ENCODE data around the gene HSPA12A.

Gene HSPA12A

GRCh38 chr10:116769791-116770190, 27.4 kb upstream of the HSPA12A start:
- no peak for DNase-seq
- Histone ChIP-seq H3K4me3 (ENCODE audit: control insufficient read depth in 1 of 7, extremely low read depth in 1 of 7, insufficient read depth in 4 of 7, low read depth in 2 of 7, low read length in 6 of 7) (no peak overlapping the region), H3K36me3 (ENCODE audit: control insufficient read depth in 4 of 4, insufficient read depth in 4 of 4, low read length in 3 of 4) (no peaks in the 10 kb centered on the region), H3K9me3 (ENCODE audit: control extremely low read depth in 1 of 5, control insufficient read depth in 4 of 5, insufficient read depth in 2 of 5, low read depth in 1 of 5, low read length in 4 of 5) (peaks cover 0 to 4% (median 3%) of the 10 kb centered on the region in 5 experiments), H3K4me1 (ENCODE audit: control extremely low read depth in 1 of 4, control insufficient read depth in 4 of 4, insufficient read depth in 4 of 4, low read length in 3 of 4) (no peaks in the 10 kb centered on the region), H3K27me3 (replicated peaks in 2 of 5; ENCODE audit: control insufficient read depth in 4 of 5, insufficient read depth in 5 of 5, low read length in 4 of 5) (peaks cover 5 to 41% (median 6%) of the 10 kb centered on the region in 5 experiments), H3K27ac (ENCODE audit: insufficient read depth in 1 of 2, low read depth in 1 of 2, low read length in 2 of 2, poor library complexity in 1 of 2, severe bottlenecking in 2 of 2) (no peak overlapping the region)
- POLR2A ChIA-PET = no interaction called here
- WGBS (ENCODE audit: insufficient coverage) = 100% methylated on average over 8 of the region's 8 CpGs
- CTCF ChIA-PET = interaction anchor here (0.7 to 1.2 kb wide), 2 partner anchors 18 to 449 kb away, joined by 3 read pairs; no protein-coding TSS in a partner anchor

- ChIA-PET POLR2A (no interaction called here), CTCF (interaction anchor here (0.7 to 1.2 kb wide), 2 partner anchors 19 to 450 kb away, joined by 3 read pairs; no protein-coding TSS in a partner anchor)
- Histone ChIP-seq H3K9me3 (ENCODE audit: control extremely low read depth in 1 of 5, control insufficient read depth in 4 of 5, insufficient read depth in 2 of 5, low read depth in 1 of 5, low read length in 4 of 5) (peaks cover 0 to 5% (median 4%) of the 10 kb centered on the region in 5 experiments), H3K4me1 (ENCODE audit: control extremely low read depth in 1 of 4, control insufficient read depth in 4 of 4, insufficient read depth in 4 of 4, low read length in 3 of 4) (no peaks in the 10 kb centered on the region), H3K27me3 (replicated peaks in 2 of 5; ENCODE audit: control insufficient read depth in 4 of 5, insufficient read depth in 5 of 5, low read length in 4 of 5) (peaks cover 5 to 42% (median 7%) of the 10 kb centered on the region in 5 experiments), H3K36me3 (ENCODE audit: control insufficient read depth in 4 of 4, insufficient read depth in 4 of 4, low read length in 3 of 4) (no peaks in the 10 kb centered on the region), H3K27ac (ENCODE audit: insufficient read depth in 1 of 2, low read depth in 1 of 2, low read length in 2 of 2, poor library complexity in 1 of 2, severe bottlenecking in 2 of 2) (no peak overlapping the region), H3K4me3 (ENCODE audit: control insufficient read depth in 1 of 7, extremely low read depth in 1 of 7, insufficient read depth in 4 of 7, low read depth in 2 of 7, low read length in 6 of 7) (no peak overlapping the region)
- WGBS (ENCODE audit: insufficient coverage) = 94% methylated on average over 5 of the region's 7 CpGs
- DNase-seq = no peak
Measured at GRCh38 chr10:116769368-116769767, 27.0 kb upstream of the HSPA12A start.

- peaks cover 0 to 5% (median 4%) of the 10 kb centered on the region in 5 experiments for H3K9me3 ChIP-seq (ENCODE audit: control extremely low read depth in 1 of 5, control insufficient read depth in 4 of 5, insufficient read depth in 2 of 5, low read depth in 1 of 5, low read length in 4 of 5)
Measured at GRCh38 chr10:116768786-116769185, 26.4 kb upstream of the HSPA12A start.

GRCh38 chr10:116766837-116767634, 24.7 kb upstream of the HSPA12A start:
- WGBS (ENCODE audit: insufficient coverage) = 34% methylated on average over 11 of the region's 13 CpGs
- CTCF ChIA-PET = no interaction called here

More at GRCh38 chr10:116768786-116769185, 26.4 kb upstream of the HSPA12A start:
- no peak overlapping the region for H3K27ac ChIP-seq (ENCODE audit: insufficient read depth in 1 of 2, low read depth in 1 of 2, low read length in 2 of 2, poor library complexity in 1 of 2, severe bottlenecking in 2 of 2)
- H3K36me3 ChIP-seq (ENCODE audit: control insufficient read depth in 4 of 4, insufficient read depth in 4 of 4, low read length in 3 of 4) = no peaks in the 10 kb centered on the region
- WGBS (ENCODE audit: insufficient coverage) = 93% methylated on average over 2 of the region's 4 CpGs
- H3K4me3 ChIP-seq (ENCODE audit: control insufficient read depth in 1 of 7, extremely low read depth in 1 of 7, insufficient read depth in 4 of 7, low read depth in 2 of 7, low read length in 6 of 7) = no peak overlapping the region
- ChIA-PET POLR2A (no interaction called here), CTCF (interaction anchor here (0.6 kb wide), 1 partner anchor 83 kb away, joined by 3 read pairs; no protein-coding TSS in a partner anchor)
- no peaks in the 10 kb centered on the region for H3K4me1 ChIP-seq (ENCODE audit: control extremely low read depth in 1 of 4, control insufficient read depth in 4 of 4, insufficient read depth in 4 of 4, low read length in 3 of 4)
- DNase-seq = no peak
- H3K27me3 ChIP-seq (replicated peaks in 2 of 5; ENCODE audit: control insufficient read depth in 4 of 5, insufficient read depth in 5 of 5, low read length in 4 of 5) = peaks cover 5 to 46% (median 8%) of the 10 kb centered on the region in 5 experiments

GRCh38 chr10:116766241-116766827, 24.0 kb upstream of the HSPA12A start:
- ChIA-PET CTCF (interaction anchor here (1.5 kb wide), 1 partner anchor 21 kb away, joined by 4 read pairs; no protein-coding TSS in a partner anchor), POLR2A (no interaction called here)
- WGBS (ENCODE audit: insufficient coverage) = 90% methylated on average over 4 of the region's 5 CpGs
- H3K4me3 ChIP-seq (ENCODE audit: control insufficient read depth in 1 of 7, extremely low read depth in 1 of 7, insufficient read depth in 4 of 7, low read depth in 2 of 7, low read length in 6 of 7) = no peak overlapping the region
- peaks cover 0 to 5% (median 4%) of the 10 kb centered on the region in 5 experiments for H3K9me3 ChIP-seq (ENCODE audit: control extremely low read depth in 1 of 5, control insufficient read depth in 4 of 5, insufficient read depth in 2 of 5, low read depth in 1 of 5, low read length in 4 of 5)
- DNase-seq = no peak
- no peak overlapping the region for H3K27ac ChIP-seq (ENCODE audit: insufficient read depth in 1 of 2, low read depth in 1 of 2, low read length in 2 of 2, poor library complexity in 1 of 2, severe bottlenecking in 2 of 2)
- peaks cover 5 to 51% (median 8%) of the 10 kb centered on the region in 5 experiments for H3K27me3 ChIP-seq (replicated peaks in 2 of 5; ENCODE audit: control insufficient read depth in 4 of 5, insufficient read depth in 5 of 5, low read length in 4 of 5)
- H3K36me3 ChIP-seq (ENCODE audit: control insufficient read depth in 4 of 4, insufficient read depth in 4 of 4, low read length in 3 of 4) = no peaks in the 10 kb centered on the region
- H3K4me1 ChIP-seq (ENCODE audit: control extremely low read depth in 1 of 4, control insufficient read depth in 4 of 4, insufficient read depth in 4 of 4, low read length in 3 of 4) = no peaks in the 10 kb centered on the region

More at GRCh38 chr10:116766837-116767634, 24.7 kb upstream of the HSPA12A start:
- no peak overlapping the region for H3K27ac ChIP-seq (ENCODE audit: insufficient read depth in 1 of 2, low read depth in 1 of 2, low read length in 2 of 2, poor library complexity in 1 of 2, severe bottlenecking in 2 of 2)
- no peaks in the 10 kb centered on the region for H3K4me1 ChIP-seq (ENCODE audit: control extremely low read depth in 1 of 4, control insufficient read depth in 4 of 4, insufficient read depth in 4 of 4, low read length in 3 of 4)
- no peak overlapping the region for H3K4me3 ChIP-seq (ENCODE audit: control insufficient read depth in 1 of 7, extremely low read depth in 1 of 7, insufficient read depth in 4 of 7, low read depth in 2 of 7, low read length in 6 of 7)
- peaks cover 5 to 51% (median 8%) of the 10 kb centered on the region in 5 experiments for H3K27me3 ChIP-seq (replicated peaks in 2 of 5; ENCODE audit: control insufficient read depth in 4 of 5, insufficient read depth in 5 of 5, low read length in 4 of 5)
- POLR2A ChIA-PET = no interaction called here
- no peak for DNase-seq
- H3K36me3 ChIP-seq (ENCODE audit: control insufficient read depth in 4 of 4, insufficient read depth in 4 of 4, low read length in 3 of 4) = no peaks in the 10 kb centered on the region
- H3K9me3 ChIP-seq (ENCODE audit: control extremely low read depth in 1 of 5, control insufficient read depth in 4 of 5, insufficient read depth in 2 of 5, low read depth in 1 of 5, low read length in 4 of 5) = peaks cover 0 to 5% (median 4%) of the 10 kb centered on the region in 5 experiments

GRCh38 chr10:116765648-116766081, 23.3 kb upstream of the HSPA12A start:
- no peak overlapping the region for H3K27ac ChIP-seq (ENCODE audit: insufficient read depth in 1 of 2, low read depth in 1 of 2, low read length in 2 of 2, poor library complexity in 1 of 2, severe bottlenecking in 2 of 2)
- 74% methylated on average over 9 of the region's 10 CpGs for WGBS (ENCODE audit: insufficient coverage)
- H3K36me3 ChIP-seq (ENCODE audit: control insufficient read depth in 4 of 4, insufficient read depth in 4 of 4, low read length in 3 of 4) = no peaks in the 10 kb centered on the region
- H3K27me3 ChIP-seq (replicated peaks in 2 of 5; ENCODE audit: control insufficient read depth in 4 of 5, insufficient read depth in 5 of 5, low read length in 4 of 5) = peaks cover 5 to 51% (median 8%) of the 10 kb centered on the region in 5 experiments
- CTCF ChIA-PET = interaction anchor here (1.5 kb wide), 1 partner anchor 21 kb away, joined by 4 read pairs; no protein-coding TSS in a partner anchor
- POLR2A ChIA-PET = no interaction called here
- no peak overlapping the region for H3K4me3 ChIP-seq (ENCODE audit: control insufficient read depth in 1 of 7, extremely low read depth in 1 of 7, insufficient read depth in 4 of 7, low read depth in 2 of 7, low read length in 6 of 7)
- peaks cover 0 to 5% (median 4%) of the 10 kb centered on the region in 5 experiments for H3K9me3 ChIP-seq (ENCODE audit: control extremely low read depth in 1 of 5, control insufficient read depth in 4 of 5, insufficient read depth in 2 of 5, low read depth in 1 of 5, low read length in 4 of 5)
- H3K4me1 ChIP-seq (ENCODE audit: control extremely low read depth in 1 of 4, control insufficient read depth in 4 of 4, insufficient read depth in 4 of 4, low read length in 3 of 4) = no peaks in the 10 kb centered on the region
- DNase-seq = no peak

Measured in common myeloid progenitor, CD34-positive (primary cell).